ENCODE results near the gene DNAI7. TPM values are rescaled to one million over a fixed set of nuclear protein-coding genes. Genes with fewer than 3 reads are reported as not detected.

Gene DNAI7
- total and polyA plus RNA-seq, 2 of the 13 experiments (the other 11 are each of a cell fraction or from before 2014, with no cell fraction given), result 0.04 to 0.25 TPM

DNA sequence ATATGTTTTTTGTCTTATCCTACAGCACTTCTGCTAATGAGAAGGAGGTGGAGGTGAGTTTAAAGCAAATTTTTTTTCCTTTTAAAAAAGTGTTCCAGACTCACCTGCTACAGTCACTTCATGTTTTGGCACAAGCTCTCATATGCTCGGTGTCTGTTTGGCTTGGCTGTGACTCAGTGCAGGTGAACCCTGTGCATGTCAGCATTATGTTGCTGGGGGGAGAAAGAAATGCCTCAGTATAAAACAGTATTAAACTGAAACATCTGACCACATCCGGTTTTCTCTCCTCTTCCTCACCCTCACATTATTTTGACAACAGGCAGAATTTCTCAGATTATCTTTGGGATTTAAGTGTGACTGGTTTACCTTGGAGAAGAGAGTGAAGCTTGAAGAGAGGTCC, 105.2 kb downstream of the DNAI7 start:
- TF ChIP-seq SMARCC2 (IDR thresholded peaks at IDR 0.05) (no peak), REL (CRISPR knock-in tag; conservative IDR thresholded peaks at IDR 0.05) (no peak), SYNCRIP (IDR thresholded peaks at IDR 0.05; ENCODE audit: insufficient read depth, low read depth, low read length) (no peak), ZNF672 (CRISPR knock-in tag; IDR thresholded peaks at IDR 0.05) (no peak), ZNF121 (CRISPR knock-in tag; IDR thresholded peaks at IDR 0.05) (no peak), RFX3 (CRISPR knock-in tag; IDR thresholded peaks at IDR 0.05) (no peak), TP53 (CRISPR knock-in tag; conservative IDR thresholded peaks at IDR 0.05) (no peak), SRSF9 (IDR thresholded peaks at IDR 0.05; ENCODE audit: borderline replicate concordance, insufficient read depth, low read depth, low read length, poor library complexity, severe bottlenecking) (no peak), GLI4 (CRISPR knock-in tag; IDR thresholded peaks at IDR 0.05; ENCODE audit: borderline replicate concordance) (no peak), TEAD3 (CRISPR knock-in tag; optimal IDR thresholded peaks at IDR 0.05; ENCODE audit: borderline replicate concordance) (no peak), ZNF253 (CRISPR knock-in tag; IDR thresholded peaks at IDR 0.05; ENCODE audit: borderline replicate concordance) (no peak), FOXJ3 (CRISPR knock-in tag; IDR thresholded peaks at IDR 0.05; ENCODE audit: borderline replicate concordance) (no peak), GABPA (IDR thresholded peaks at IDR 0.05; ENCODE audit: low read depth, low read length) (no peak), GABPA (CRISPR knock-in tag; IDR thresholded peaks at IDR 0.05; ENCODE audit: low read depth) (no peak), ARNTL (CRISPR knock-in tag; IDR thresholded peaks at IDR 0.05) (no peak)
- TF ChIP-seq, protein P1, sequence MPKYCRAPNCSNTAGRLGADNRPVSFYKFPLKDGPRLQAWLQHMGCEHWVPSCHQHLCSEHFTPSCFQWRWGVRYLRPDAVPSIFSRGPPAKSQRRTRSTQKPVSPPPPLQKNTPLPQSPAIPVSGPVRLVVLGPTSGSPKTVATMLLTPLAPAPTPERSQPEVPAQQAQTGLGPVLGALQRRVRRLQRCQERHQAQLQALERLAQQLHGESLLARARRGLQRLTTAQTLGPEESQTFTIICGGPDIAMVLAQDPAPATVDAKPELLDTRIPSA (CRISPR knock-in tag; IDR thresholded peaks at IDR 0.05; ENCODE audit: borderline replicate concordance), result no peak
- in situ Hi-C loops (cut with HindIII; ENCODE audit: extremely low pct_ligation_motif_present, low pct_unique_long_range_greater_than_20kb), result no loop called here
- ATAC-seq (no peak), FAIRE-seq (no peak), DNase-seq (ENCODE audit: low spot score) (no peak)
- Histone ChIP-seq H3K4me1 (ENCODE audit: insufficient read depth, low read length) (no peaks in the 10 kb centered on the region), H4K20me1 (ENCODE audit: insufficient read depth, low read length) (no peaks in the 10 kb centered on the region), H3K79me2 (ENCODE audit: insufficient read depth, low read length) (no peaks in the 10 kb centered on the region), H3K9me3 (ENCODE audit: low read length) (no peaks in the 10 kb centered on the region), H3K4me3 (replicated peaks in 1 of 3; ENCODE audit: insufficient read depth in 1 of 3, low read depth in 2 of 3, low read length in 3 of 3) (no peak overlapping the region), H3K27me3 (ENCODE audit: control insufficient read depth in 1 of 2, insufficient read depth in 2 of 2, low read length in 2 of 2) (no peaks in the 10 kb centered on the region), H3K36me3 (replicated peaks in 1 of 2; ENCODE audit: control insufficient read depth in 1 of 2, insufficient read depth in 2 of 2, low read length in 2 of 2) (no peaks in the 10 kb centered on the region), H3K9ac (ENCODE audit: insufficient read depth, low read depth, low read length) (no peak overlapping the region), H2AFZ (ENCODE audit: low read length) (no peak overlapping the region), H3K4me2 (ENCODE audit: low read depth, low read length) (no peak overlapping the region), H3K27ac (ENCODE audit: extremely low read length, insufficient read depth, low read length) (no peak overlapping the region)
- no TSS peak for BruUV-seq (replicated peaks)
- CTCF ChIA-PET (ENCODE audit: low intra/inter-chr PET ratio, low total read pairs), result no interaction called here
- intact Hi-C loops (cut with micrococcal nuclease; ENCODE audit: unreplicated experiment), result no loop called here
- POLR2A ChIA-PET, result no interaction called here
- WGBS (ENCODE audit: low lambda C conversion rate), result 27% methylated on average over 2 of the region's 2 CpGs
